Nephron progenitor cell (in vitro differentiated cells): ENCODE data around the gene DAAM2.

Source experiments
- DNase-seq: peaks from one replicate; pipeline ENCODE4 v3.0.0; 2021
- H3K27ac Mint-ChIP-seq: 2 replicates; pipeline ENCODE4 v1.8.0; 2021; ENCODE audit warnings: mild to moderate bottlenecking, moderate library complexity, mixed read lengths
- H3K27me3 Mint-ChIP-seq: 2 replicates; pipeline ENCODE4 v1.8.0; 2021; ENCODE audit warnings: mild to moderate bottlenecking, low read depth, mixed read lengths; ENCODE audit not compliant: poor library complexity
- H3K36me3 Mint-ChIP-seq: 2 replicates; pipeline ENCODE4 v1.8.0; 2021; ENCODE audit warnings: low read depth, mixed read lengths
- H3K4me1 Mint-ChIP-seq: 2 replicates; pipeline ENCODE4 v1.8.0; 2021; ENCODE audit warnings: mixed read lengths
- H3K4me3 Mint-ChIP-seq: 2 replicates; pipeline ENCODE4 v1.8.0; 2021; ENCODE audit warnings: mild to moderate bottlenecking, moderate library complexity, mixed read lengths
- H3K9me3 Mint-ChIP-seq: 2 replicates; pipeline ENCODE4 v1.8.0; 2021; ENCODE audit warnings: mild to moderate bottlenecking, moderate library complexity, mixed read lengths
- CTCF ChIP-seq: fragments of 200-600 bp; sonication (generic); IDR thresholded peaks from 2 replicates; pipeline ENCODE4 v1.5.0; 2021; ENCODE audit warnings: antibody characterized with exemption

DAAM2 gene

GRCh38 chr6:39791850-39792539 is at the start of gene DAAM2:
Gene DAAM2 (plus strand): TSS chr6:39792376. CDS start chr6:39856303, 63,927 bp downstream.
- peaks cover 11% of the 10 kb centered on the region for H3K36me3 Mint-ChIP-seq
- peaks cover 7% of the 10 kb centered on the region for H3K27me3 Mint-ChIP-seq
- no peak for TF ChIP-seq CTCF
- no peaks in the 10 kb centered on the region for H3K9me3 Mint-ChIP-seq
- peak within 1 kb of the TSS; percentile 89 for H3K4me3 Mint-ChIP-seq
- H3K4me1 Mint-ChIP-seq = peaks cover 54% of the 10 kb centered on the region
- DNase-seq = peak; percentile 80
- peak within 1 kb of the TSS; percentile 68 for H3K27ac Mint-ChIP-seq

GRCh38 chr6:39746795-39747194 is 45.4 kb upstream of the DAAM2 start:
- Mint-ChIP-seq H3K27ac (no peak overlapping the region), H3K9me3 (no peaks in the 10 kb centered on the region), H3K4me1 (no peaks in the 10 kb centered on the region), H3K4me3 (no peak overlapping the region), H3K27me3 (peaks cover 4% of the 10 kb centered on the region), H3K36me3 (no peaks in the 10 kb centered on the region)
- no peak for DNase-seq
- no peak for TF ChIP-seq CTCF

- no peaks in the 10 kb centered on the region for H3K36me3 Mint-ChIP-seq
- TF ChIP-seq CTCF = no peak
- H3K4me3 Mint-ChIP-seq = no peak overlapping the region
- H3K4me1 Mint-ChIP-seq = peaks cover 5% of the 10 kb centered on the region
- H3K27me3 Mint-ChIP-seq = peaks cover 4% of the 10 kb centered on the region
- no peak for DNase-seq
- H3K9me3 Mint-ChIP-seq = peaks cover 4% of the 10 kb centered on the region
- H3K27ac Mint-ChIP-seq = peak overlapping the region; percentile 33
Measured at GRCh38 chr6:39752835-39753724, 39.1 kb upstream of the DAAM2 start.

GRCh38 chr6:39753725-39754045 is 38.5 kb upstream of the DAAM2 start:
- Mint-ChIP-seq H3K9me3 (peaks cover 4% of the 10 kb centered on the region), H3K36me3 (no peaks in the 10 kb centered on the region), H3K27me3 (peaks cover 3% of the 10 kb centered on the region), H3K4me3 (no peak overlapping the region), H3K27ac (no peak overlapping the region), H3K4me1 (peaks cover 5% of the 10 kb centered on the region)
- no peak for TF ChIP-seq CTCF
- no peak for DNase-seq

GRCh38 chr6:39754514-39755115 is 37.6 kb upstream of the DAAM2 start:
- Mint-ChIP-seq H3K9me3 (peaks cover 4% of the 10 kb centered on the region), H3K27ac (peak overlapping the region; percentile 36), H3K36me3 (no peaks in the 10 kb centered on the region), H3K4me3 (no peak overlapping the region), H3K4me1 (peaks cover 5% of the 10 kb centered on the region), H3K27me3 (peaks cover 4% of the 10 kb centered on the region)
- no peak for DNase-seq
- no peak for TF ChIP-seq CTCF
